ENCODE data around the gene MAP3K7.

Gene MAP3K7

GRCh38 chr6:90514496-90514895, 72.4 kb downstream of the MAP3K7 start:
- no peak for TF ChIP-seq CTCF (IDR thresholded peaks at IDR 0.05; ENCODE audit: low read depth, low read length, missing control alignments)
- no peak for DNase-seq (ENCODE audit: low read depth)
- no peak overlapping the region for H3K4me3 ChIP-seq (ENCODE audit: low read depth, low read length)

- no peak overlapping the region for H3K4me3 ChIP-seq (ENCODE audit: low read depth, low read length)
- no peak for TF ChIP-seq CTCF (IDR thresholded peaks at IDR 0.05; ENCODE audit: low read depth, low read length, missing control alignments)
- DNase-seq (ENCODE audit: low read depth) = no peak
Measured at GRCh38 chr6:90508753-90509152, 78.1 kb downstream of the MAP3K7 start.

GRCh38 chr6:90502866-90503407, 83.9 kb downstream of the MAP3K7 start:
- TF ChIP-seq CTCF (IDR thresholded peaks at IDR 0.05; ENCODE audit: low read depth, low read length, missing control alignments) = no peak
- DNase-seq (ENCODE audit: low read depth) = no peak

GRCh38 chr6:90502381-90502780, 84.5 kb downstream of the MAP3K7 start:
- no peak for DNase-seq (ENCODE audit: low read depth)
- TF ChIP-seq CTCF (IDR thresholded peaks at IDR 0.05; ENCODE audit: low read depth, low read length, missing control alignments) = no peak
- no peak overlapping the region for H3K4me3 ChIP-seq (ENCODE audit: low read depth, low read length)

More at GRCh38 chr6:90502866-90503407, 83.9 kb downstream of the MAP3K7 start:
- no peak overlapping the region for H3K4me3 ChIP-seq (ENCODE audit: low read depth, low read length)

GRCh38 chr6:90500458-90500857, 86.4 kb downstream of the MAP3K7 start:
- H3K4me3 ChIP-seq (ENCODE audit: low read depth, low read length) = no peak overlapping the region
- DNase-seq (ENCODE audit: low read depth) = no peak
- TF ChIP-seq CTCF (IDR thresholded peaks at IDR 0.05; ENCODE audit: low read depth, low read length, missing control alignments) = no peak

GRCh38 chr6:90497411-90497810, 89.5 kb downstream of the MAP3K7 start:
- no peak for DNase-seq (ENCODE audit: low read depth)
- peak; percentile 17 for TF ChIP-seq CTCF (IDR thresholded peaks at IDR 0.05; ENCODE audit: low read depth, low read length, missing control alignments)
- no peak overlapping the region for H3K4me3 ChIP-seq (ENCODE audit: low read depth, low read length)

- no peak for DNase-seq (ENCODE audit: low read depth)
- TF ChIP-seq CTCF (IDR thresholded peaks at IDR 0.05; ENCODE audit: low read depth, low read length, missing control alignments) = no peak
- H3K4me3 ChIP-seq (ENCODE audit: low read depth, low read length) = no peak overlapping the region
Measured at GRCh38 chr6:90496258-90497016, 90.4 kb downstream of the MAP3K7 start.

All from GM12864 (cell line).